Measurements from ENCODE around the gene PDS5A.

GRCh38 chr4:39846705-39847104 is 131.0 kb downstream of the PDS5A start:
- TF ChIP-seq CTCF (IDR thresholded peaks at IDR 0.05) (no peak), EZH2 (IDR thresholded peaks at IDR 0.05) (no peak)

Measured in neural progenitor cell (in vitro differentiated cells).